ENCODE results near the gene ISM1. TPM values are rescaled to one million over a fixed set of nuclear protein-coding genes. Genes with fewer than 3 reads are reported as not detected.

The ISM1 gene
- polyA plus RNA-seq, 10 donors = 0.94 to 10.8 (median 2.7) TPM

DNA sequence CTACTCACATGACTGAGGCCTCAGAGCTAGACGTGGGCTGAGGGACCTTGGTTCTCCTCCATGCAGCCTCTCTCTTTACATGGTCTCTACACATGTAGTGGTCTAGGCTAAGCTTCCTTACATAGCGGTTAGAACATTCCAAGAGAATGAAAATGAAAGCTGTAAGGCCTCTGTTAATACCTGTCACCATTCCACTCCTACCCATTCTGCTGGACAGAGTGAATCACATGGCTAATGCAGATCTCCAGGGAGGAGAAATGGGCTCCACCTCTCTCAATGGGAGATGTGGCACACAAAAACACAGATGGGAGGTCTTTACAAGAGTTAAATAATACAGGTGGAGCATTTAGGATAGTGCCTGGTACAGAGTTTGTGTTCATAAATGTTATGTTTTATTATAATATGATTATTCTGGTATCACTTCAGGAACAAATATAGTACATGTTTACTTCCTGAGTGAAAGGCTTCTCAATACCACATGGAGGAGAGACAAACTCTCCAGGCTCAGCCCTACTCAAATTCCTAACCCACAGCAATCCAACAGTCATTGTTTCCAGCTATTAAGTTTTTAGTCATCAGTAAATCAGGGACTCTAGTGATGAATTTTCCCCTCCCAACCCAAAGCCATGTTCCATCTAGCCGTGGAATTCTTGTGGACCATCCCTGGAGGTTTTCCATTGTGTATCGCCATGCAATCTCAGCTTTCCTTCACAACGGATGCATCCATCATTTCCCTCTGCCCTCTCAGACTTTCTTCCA is 57.9 kb downstream of the ISM1 start:
- DNase-seq = no peak

GRCh38 chr20:13280609-13281324 is 59.7 kb downstream of the ISM1 start:
- DNase-seq = no peak

DNA sequence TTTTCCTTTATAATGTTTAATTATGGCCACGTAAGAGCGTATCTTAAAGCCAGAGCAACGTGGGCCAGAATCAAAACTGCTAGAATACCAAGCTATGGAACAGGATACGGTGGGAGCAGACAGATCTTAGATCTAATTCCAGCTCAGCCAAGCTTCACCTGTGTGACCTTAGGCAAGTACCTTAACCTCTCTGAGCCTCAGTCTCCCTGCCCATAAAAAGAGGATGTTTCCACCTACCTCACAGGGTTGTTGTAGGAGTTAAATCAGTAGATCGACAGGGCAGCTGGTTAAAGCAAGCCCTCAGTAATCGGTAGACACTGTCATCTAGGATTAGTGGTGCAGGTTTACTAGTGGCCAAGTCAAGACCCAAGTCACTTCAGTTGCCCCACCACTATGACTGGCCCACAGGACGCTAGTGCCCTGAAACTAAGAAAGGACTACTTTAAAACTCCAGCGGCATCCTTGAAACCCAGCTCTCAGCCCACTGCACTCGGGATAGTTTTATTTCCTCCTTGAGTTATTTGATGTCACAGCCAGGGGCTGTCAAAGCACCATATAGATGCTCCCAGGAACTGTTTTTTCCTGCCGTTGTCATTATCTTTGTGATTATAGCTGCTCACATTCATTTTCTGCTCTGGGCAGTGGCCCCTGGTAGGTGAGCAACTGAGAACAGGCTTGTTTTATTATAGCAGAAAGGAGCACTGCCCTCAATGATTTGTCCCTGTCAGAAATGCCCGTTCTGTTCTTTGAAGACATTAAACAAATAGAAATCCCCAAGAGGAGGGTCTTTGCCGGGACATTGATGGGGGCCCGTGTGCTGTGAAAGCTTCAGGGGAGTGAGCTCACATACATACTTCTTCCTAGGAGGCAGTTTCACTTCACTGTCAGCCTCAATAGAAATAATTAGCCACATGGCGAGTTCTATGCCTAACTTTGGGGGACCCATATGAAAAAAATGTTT is 63.1 kb downstream of the ISM1 start:
- no peak for DNase-seq

- DNase-seq = no peak
Measured at GRCh38 chr20:13284830-13285229, 63.8 kb downstream of the ISM1 start.

DNA sequence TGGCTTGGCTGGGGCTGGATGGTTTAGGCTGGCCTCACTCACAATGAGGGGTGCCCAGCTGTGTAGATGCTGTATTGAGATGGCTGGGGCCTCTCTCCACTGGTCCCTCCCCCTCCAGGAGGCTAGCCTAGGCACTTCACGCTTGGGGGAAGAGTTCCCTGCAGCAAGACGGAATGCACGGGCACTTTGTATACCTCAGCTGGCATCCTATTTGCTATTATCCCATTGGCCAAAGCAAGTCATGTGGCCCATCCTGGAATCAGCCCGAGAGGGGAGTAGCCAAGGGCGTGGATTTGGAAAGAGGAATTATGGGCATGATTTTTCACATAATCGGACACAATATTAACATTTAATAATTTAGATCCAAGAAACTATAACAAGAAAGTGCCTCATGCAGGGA is 64.3 kb downstream of the ISM1 start:
- no peak for DNase-seq

GRCh38 chr20:13286052-13286451 is 65.0 kb downstream of the ISM1 start:
- DNase-seq = no peak

DNA sequence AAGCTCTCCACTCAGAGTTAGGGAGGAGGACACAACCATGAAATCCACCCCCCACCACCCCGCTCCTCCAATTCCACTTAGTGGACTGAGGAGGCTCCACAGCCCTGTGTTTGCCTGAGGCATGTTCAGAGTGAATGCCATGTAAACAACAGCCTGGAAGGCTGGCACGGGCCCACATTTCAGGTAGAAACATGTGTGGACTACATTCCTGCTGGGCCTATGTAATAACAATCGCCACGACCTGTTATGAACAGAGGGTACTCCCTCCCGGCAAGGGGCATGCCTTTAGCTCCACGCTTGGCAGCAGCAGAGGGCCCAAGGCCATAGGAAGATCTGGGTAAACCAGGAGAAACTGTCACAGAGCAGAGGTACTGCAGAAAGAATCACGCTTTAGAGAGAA is 65.5 kb downstream of the ISM1 start:
- DNase-seq = no peak

DNA sequence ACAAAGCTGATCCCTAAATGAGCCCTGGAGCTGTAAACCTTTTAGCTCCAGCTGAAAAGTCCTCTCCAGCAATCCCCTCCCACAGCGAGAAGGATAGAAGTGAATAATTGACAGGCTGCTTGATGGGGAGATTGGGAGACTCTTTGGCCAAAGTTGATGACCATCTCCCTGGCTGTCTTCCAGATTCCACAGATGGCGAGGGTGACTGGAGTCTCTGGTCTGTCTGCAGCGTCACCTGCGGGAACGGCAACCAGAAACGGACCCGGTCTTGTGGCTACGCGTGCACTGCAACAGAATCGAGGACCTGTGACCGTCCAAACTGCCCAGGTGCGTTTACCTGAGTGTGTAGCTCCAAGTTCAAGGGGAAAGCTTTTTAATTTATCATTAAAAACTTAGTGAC is 67.3 kb downstream of the ISM1 start:
- no peak for DNase-seq

DNA sequence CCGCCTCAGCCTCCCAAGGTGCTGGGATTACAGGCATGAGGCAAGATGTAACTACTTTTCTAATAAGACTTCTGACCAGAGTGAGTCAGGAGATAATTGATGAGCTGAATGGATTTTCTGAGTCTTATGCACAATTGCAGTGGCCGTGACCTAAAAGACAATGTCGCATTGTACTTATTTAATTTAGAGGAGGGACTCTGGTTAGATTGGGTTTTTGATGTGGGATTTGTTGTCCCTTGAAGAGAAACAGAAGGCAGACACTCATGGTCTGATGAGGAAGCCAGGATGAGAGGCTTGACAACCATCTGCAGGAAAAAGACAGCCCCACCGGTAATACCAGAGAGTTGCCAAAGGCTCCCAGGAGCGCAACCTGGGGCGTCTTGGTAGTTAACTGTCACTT is 68.0 kb downstream of the ISM1 start:
- DNase-seq = no peak

GRCh38 chr20:13290724-13291123 is 69.7 kb downstream of the ISM1 start:
- no peak for DNase-seq

DNA sequence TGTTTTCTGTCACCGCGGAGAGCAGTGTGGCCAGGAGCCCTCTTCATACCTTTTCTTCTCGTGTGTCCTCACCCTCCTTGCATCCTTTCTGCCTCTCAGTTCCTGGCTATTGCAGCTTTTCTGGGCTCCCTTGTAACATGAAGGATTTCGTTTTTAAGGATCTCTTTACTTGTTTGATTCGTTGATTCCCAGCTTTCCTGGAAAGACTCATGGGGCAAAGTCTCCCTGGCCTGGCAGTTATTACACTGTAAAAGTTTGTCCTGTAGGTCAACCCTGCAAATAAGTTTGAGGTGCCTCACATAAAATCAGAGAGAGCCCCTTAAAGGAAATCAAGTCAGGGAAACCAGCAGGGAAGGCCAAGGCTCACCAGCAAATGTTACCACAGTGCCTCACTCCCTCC is 70.1 kb downstream of the ISM1 start:
- DNase-seq = no peak

- no peak for DNase-seq
Measured at GRCh38 chr20:13292201-13292885, 71.3 kb downstream of the ISM1 start.

DNA sequence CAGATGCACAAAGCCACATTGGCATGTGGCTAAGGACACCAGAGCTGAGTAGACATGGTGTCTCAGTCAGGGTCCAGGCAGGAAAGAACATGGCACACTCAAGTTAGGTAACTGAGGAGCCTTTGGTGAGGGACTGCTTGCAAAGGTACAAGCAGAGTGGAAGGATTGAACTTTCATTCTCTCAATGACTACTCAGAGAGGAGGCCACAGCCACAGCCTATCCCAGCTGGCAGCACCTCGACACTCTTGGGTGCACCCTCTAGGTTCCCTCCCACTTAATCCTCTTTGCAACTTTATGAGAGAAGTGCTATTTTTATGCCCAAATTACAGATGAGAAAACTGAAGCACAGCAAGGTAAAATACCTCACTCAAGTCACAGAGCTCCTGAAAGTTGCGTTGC is 73.4 kb downstream of the ISM1 start:
- DNase-seq = no peak

DNA sequence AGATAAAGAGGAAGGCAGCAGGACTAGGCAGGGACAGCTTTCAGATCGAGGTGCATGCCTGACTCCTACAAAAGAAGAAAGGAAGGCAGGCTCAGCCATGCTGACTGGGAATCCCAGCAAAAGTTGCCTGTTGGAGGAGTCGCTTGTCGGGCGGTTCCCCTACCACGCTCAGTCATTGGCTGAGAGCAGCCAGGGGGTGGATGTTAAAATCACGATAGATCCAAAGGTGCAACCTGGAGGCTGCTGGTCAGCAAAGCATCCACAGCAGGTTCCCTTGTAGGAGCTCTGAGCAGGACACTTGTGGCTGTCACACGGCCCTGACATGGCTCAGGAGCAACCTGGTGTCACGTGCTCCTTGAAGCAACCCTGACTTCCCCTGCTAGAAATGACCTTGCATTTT is 74.6 kb downstream of the ISM1 start:
- DNase-seq = no peak

DNA sequence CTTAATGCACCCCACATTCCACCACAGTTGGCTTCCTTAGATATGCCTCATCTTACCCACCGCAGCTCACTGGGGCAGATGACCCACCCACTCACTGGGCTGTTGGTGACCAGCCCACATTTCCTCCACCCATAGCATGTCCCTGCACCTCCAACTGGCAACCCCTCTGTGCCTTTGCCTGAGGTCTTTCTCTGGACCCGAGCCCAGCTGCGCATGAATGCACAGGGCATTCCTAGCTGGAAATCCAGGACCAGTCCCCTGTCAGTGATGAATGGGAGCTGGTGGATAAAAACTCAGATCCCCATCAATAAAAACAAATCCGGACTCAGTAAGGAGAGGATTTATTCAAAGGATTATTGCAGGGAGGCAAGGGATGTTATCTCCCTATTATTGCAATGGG is 75.0 kb downstream of the ISM1 start:
- no peak for DNase-seq

- DNase-seq = no peak
Measured at GRCh38 chr20:13297147-13297899, 76.2 kb downstream of the ISM1 start.

- no peak for DNase-seq
Measured at GRCh38 chr20:13298692-13299373, 77.8 kb downstream of the ISM1 start.

GRCh38 chr20:13299401-13299800 is 78.3 kb downstream of the ISM1 start:
- no peak for DNase-seq

DNA sequence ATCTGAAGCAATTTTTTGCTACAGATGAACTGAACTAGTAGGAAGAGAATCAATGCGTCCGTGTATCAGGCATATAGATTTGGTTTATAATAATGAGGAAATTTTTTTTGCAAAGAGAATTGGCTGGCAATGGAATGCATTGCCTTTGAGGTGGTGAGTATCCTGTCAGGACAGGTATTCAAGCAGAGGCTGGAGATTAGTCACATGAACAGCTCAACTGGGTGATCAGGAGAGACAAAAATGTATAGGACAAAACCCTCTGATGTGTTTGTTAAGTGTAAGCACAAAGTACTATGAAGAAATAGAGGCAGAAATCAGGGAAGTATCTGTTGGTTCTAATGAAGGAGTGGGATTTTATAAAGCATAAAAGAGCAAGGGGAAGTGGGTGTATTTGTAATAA is 80.5 kb downstream of the ISM1 start:
- DNase-seq = no peak

All from muscle of back (tissue), 11 donors.